T-cell (primary cell): Measurements from ENCODE around the gene ZNF433. TPM values are rescaled to one million over a fixed set of nuclear protein-coding genes. Genes with fewer than 3 reads are reported as not detected.

Experiments
- ATAC-seq, 4 experiments: fragments of 200-7000 bp in 3 of 4; fragments of 150-1000 bp in 1 of 4; cut with Tn5 transposase; replicated peaks in 1 of 4; 1 replicate in 3 of 4; 2 replicates in 1 of 4; pipeline ENCODE4 v1.10.0; 2021; ENCODE audit warnings: moderate library complexity in 3 of 4, mild to moderate bottlenecking in 2 of 4, moderate number of reproducible peaks in 1 of 4
- CTCF ChIA-PET, 2 donors: fragments of 300-600 bp; sonication (Branson Sonifier 250); formaldehyde crosslinking; loops; one replicate each; lab custom pipeline; 2022; ENCODE audit warnings: antibody characterized with exemption in 2 of 2; lab: Charles Lee
- POLR2A ChIA-PET, 2 donors: fragments of 300-600 bp; sonication (Branson Sonifier 250); formaldehyde crosslinking; loops; one replicate each; lab custom pipeline; 2022; ENCODE audit warnings: antibody characterized with exemption in 2 of 2; lab: Charles Lee
- DNase-seq, 35 experiments: peaks; one replicate each; pipeline versions ENCODE4 v3.0.0 to v3.0.0-alpha.2; 2013 to 2023
- H3K27ac ChIP-seq: one replicate; pipeline ENCODE4 v1.5.1; 2013; ENCODE audit warnings: low read length
- H3K27me3 ChIP-seq, 2 experiments: replicated peaks in 1 of 2; 1 replicate in 1 of 2; 2 replicates in 1 of 2; pipeline versions ENCODE4 v1.6.1 to v1.7.0; 2013; ENCODE audit warnings: low read length in 1 of 2, mixed read lengths in 1 of 2; ENCODE audit not compliant: control insufficient read depth in 2 of 2, insufficient read depth in 2 of 2; ENCODE audit errors: extremely low read depth in 1 of 2
- H3K36me3 ChIP-seq, 2 donors: 1 replicate in 1 of 2; 2 replicates in 1 of 2; pipeline versions ENCODE4 v1.6.1 to v1.7.0; 2013; ENCODE audit warnings: low read length in 1 of 2; ENCODE audit not compliant: control insufficient read depth in 2 of 2, insufficient read depth in 1 of 2; ENCODE audit errors: extremely low read depth in 1 of 2
- H3K4me1 ChIP-seq, 2 experiments: 1 replicate in 1 of 2; 2 replicates in 1 of 2; pipeline versions ENCODE4 v1.6.1 to v1.7.0; 2013; ENCODE audit warnings: low read length in 2 of 2, mixed read lengths in 1 of 2; ENCODE audit not compliant: insufficient read depth in 2 of 2, control insufficient read depth in 1 of 2; ENCODE audit errors: extremely low read depth in 1 of 2
- H3K4me3 ChIP-seq, 2 donors: 1 replicate in 1 of 2; 2 replicates in 1 of 2; pipeline versions ENCODE4 v1.5.1 to v1.7.0; 2013; ENCODE audit warnings: mild to moderate bottlenecking in 2 of 2, low read length in 1 of 2, moderate library complexity in 1 of 2; ENCODE audit not compliant: control insufficient read depth in 1 of 2; ENCODE audit errors: extremely low read depth in 1 of 2
- H3K9me3 ChIP-seq: 2 replicates; pipeline ENCODE4 v1.7.0; 2013
- H3K27ac Mint-ChIP-seq, 2 donors: one replicate each; pipeline ENCODE4 v1.8.0; 2020 to 2021; ENCODE audit warnings: mild to moderate bottlenecking in 2 of 2, mixed read lengths in 2 of 2
- H3K27me3 Mint-ChIP-seq, 2 donors: one replicate each; pipeline ENCODE4 v1.8.0; 2021 to 2022; ENCODE audit warnings: mixed read lengths in 2 of 2
- H3K36me3 Mint-ChIP-seq: one replicate; pipeline ENCODE4 v1.8.0; 2021; ENCODE audit warnings: mixed read lengths
- H3K4me1 Mint-ChIP-seq, 3 donors: one replicate each; pipeline ENCODE4 v1.8.0; 2020 to 2022; ENCODE audit warnings: mixed read lengths in 3 of 3, mild to moderate bottlenecking in 1 of 3
- H3K4me3 Mint-ChIP-seq, 3 donors: one replicate each; pipeline ENCODE4 v1.8.0; 2020 to 2022; ENCODE audit warnings: mild to moderate bottlenecking in 3 of 3, mixed read lengths in 3 of 3, moderate library complexity in 3 of 3
- H3K9me3 Mint-ChIP-seq, 3 donors: one replicate each; pipeline ENCODE4 v1.8.0; 2020 to 2022; ENCODE audit warnings: mixed read lengths in 3 of 3
- WGBS: methylation state at CpG from one replicate; pipeline ENCODE4 v1.1.5; 2013; ENCODE audit warnings: missing lambda C conversion rate; ENCODE audit not compliant: insufficient coverage; 5-methylcytosine and 5-hydroxymethylcytosine counted together
- total RNA-seq, 35 experiments: library from RNA in 6 of 35; stranded (reverse) in 6 of 35; fragments of 120-200 nt in 1 of 35; gene quantifications; one replicate each; pipeline versions ENCODE4 v1.2.1 to v1.2.4 and lab custom pipeline; 2013 to 2026

The ZNF433 gene
- total RNA-seq, 5 donors from 2014 or later (not counting 1 experiment from before 2014, with no cell fraction given), result 0.41 to 1.9 (median 1.5) TPM

DNA sequence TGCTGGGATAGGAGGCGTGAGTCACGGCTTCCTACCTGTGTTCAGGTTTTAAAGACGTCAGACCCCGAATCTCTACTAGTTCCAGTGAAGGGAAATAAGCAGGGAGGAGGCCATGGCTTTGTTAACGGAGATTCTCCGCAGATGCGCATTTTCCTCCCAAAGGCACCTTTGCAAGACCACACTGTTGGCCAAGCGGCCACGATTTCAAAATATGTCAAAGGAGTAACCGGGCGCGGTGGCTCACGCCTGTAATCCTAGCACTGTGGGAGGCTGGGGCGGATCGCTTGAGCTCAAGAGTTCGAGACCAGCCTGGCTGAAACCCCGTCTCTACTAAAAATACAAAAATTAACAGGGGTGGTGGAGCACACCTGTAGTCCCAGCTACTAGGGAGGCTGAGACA is 48.7 kb downstream of the ZNF433 start:
- Histone ChIP-seq H3K27me3 (no peaks in the 10 kb centered on the region), H3K27ac (no peak overlapping the region), H3K9me3 (peaks cover 3% of the 10 kb centered on the region), H3K4me3 (no peak overlapping the region), H3K4me1 (peaks cover 6 to 21% of the 10 kb centered on the region in 2 experiments), H3K36me3 (no peaks in the 10 kb centered on the region)
- H3K4me1 Mint-ChIP-seq, result peaks cover 21 to 29% (median 26%) of the 10 kb centered on the region in 3 donors
- POLR2A ChIA-PET, result no interaction called here
- H3K27ac Mint-ChIP-seq, result peak overlapping the region in 1 of 2 donors; percentile 94
- DNase-seq (no peak), ATAC-seq (no peak)
- H3K36me3 Mint-ChIP-seq, result peaks cover 4% of the 10 kb centered on the region
- no peaks in the 10 kb centered on the region for H3K27me3 Mint-ChIP-seq
- H3K9me3 Mint-ChIP-seq, result peaks cover 0 to 5% (median 4%) of the 10 kb centered on the region in 3 donors
- CTCF ChIA-PET, result interaction anchor here (0.7 to 5.7 kb wide), 5 partner anchors 23 to 458 kb away, joined by 3 to 70 read pairs (median 7); partner anchors contain the start of genes ZNF69 (in 1 of the 2) and ZNF700 (in 1 of the 2)
- H3K4me3 Mint-ChIP-seq, result peak overlapping the region; percentile 17 to 97 (median 93)
- 97% methylated on average over 4 of the region's 17 CpGs for WGBS

DNA sequence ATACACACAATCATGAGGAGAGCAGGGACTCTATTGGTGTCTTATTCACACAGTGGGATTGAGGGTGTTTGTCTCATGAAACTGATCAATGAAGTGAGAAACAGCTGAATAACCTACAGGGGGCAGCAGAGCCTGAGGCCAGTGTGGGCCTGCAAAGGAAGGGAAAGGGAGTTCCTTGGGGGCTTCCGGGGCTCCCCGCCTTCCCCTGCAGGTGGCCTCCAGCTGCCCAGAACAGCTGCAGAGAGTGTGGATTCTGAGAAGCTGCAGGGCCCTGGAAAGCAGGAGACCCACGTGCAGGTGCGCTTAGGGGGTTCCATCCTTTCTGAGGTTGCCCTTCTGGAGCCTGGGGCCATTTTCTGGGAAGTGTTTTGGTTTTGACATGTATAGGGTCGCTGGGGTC is 50.5 kb downstream of the ZNF433 start:
- POLR2A ChIA-PET, result no interaction called here
- H3K4me3 ChIP-seq, result no peak overlapping the region
- no peaks in the 10 kb centered on the region for H3K27me3 ChIP-seq
- peaks cover 2 to 17% of the 10 kb centered on the region in 2 experiments for H3K4me1 ChIP-seq
- H3K36me3 ChIP-seq, result no peaks in the 10 kb centered on the region
- peaks cover 4% of the 10 kb centered on the region for H3K36me3 Mint-ChIP-seq
- CTCF ChIA-PET, result interaction anchor here in 1 of 2 donors (0.7 to 0.9 kb wide), 2 partner anchors 51 to 107 kb away, joined by 3 to 5 read pairs; no protein-coding TSS in a partner anchor
- H3K27ac Mint-ChIP-seq, result no peak overlapping the region
- 45% methylated on average over 4 of the region's 5 CpGs for WGBS
- no peaks in the 10 kb centered on the region for H3K27me3 Mint-ChIP-seq
- H3K27ac ChIP-seq, result no peak overlapping the region
- DNase-seq (peak in 1 of 35 experiments; percentile 31), ATAC-seq (no peak)
- peaks cover 10 to 16% (median 12%) of the 10 kb centered on the region in 3 donors for H3K4me1 Mint-ChIP-seq
- peaks cover 10% of the 10 kb centered on the region for H3K9me3 ChIP-seq
- H3K9me3 Mint-ChIP-seq, result peaks cover 0 to 9% (median 6%) of the 10 kb centered on the region in 3 donors
- H3K4me3 Mint-ChIP-seq, result no peak overlapping the region

DNA sequence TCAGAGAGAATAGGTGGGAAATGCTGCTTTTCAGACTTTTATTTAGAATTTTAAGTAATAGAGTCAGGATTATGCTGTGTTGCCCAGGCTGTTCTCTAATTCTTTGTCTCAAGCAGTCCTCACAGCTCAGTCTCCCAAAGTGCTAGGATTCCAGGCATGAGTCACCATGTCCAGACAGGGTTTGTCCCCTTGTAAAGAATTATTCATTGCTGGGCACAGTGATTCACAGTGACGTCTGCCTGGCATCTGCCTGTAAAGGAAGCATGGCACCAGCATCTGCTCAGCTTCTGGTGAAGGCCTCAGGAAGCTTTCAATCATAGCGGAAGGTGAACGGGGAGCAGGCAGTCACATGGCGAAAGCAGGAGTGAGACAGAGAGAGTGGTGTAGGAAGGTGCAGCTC is 53.0 kb downstream of the ZNF433 start:
- ChIA-PET POLR2A (no interaction called here), CTCF (no interaction called here)
- Mint-ChIP-seq H3K9me3 (peaks cover 7 to 31% (median 29%) of the 10 kb centered on the region in 3 donors), H3K27me3 (no peaks in the 10 kb centered on the region), H3K4me1 (peaks cover 0 to 4% (median 3%) of the 10 kb centered on the region in 3 donors), H3K36me3 (peaks cover 29% of the 10 kb centered on the region), H3K4me3 (no peak overlapping the region), H3K27ac (no peak overlapping the region)
- ATAC-seq (no peak), DNase-seq (no peak)
- whole genome bisulfite sequencing, result 50% methylated on average over 1 of the region's 4 CpGs
- Histone ChIP-seq H3K9me3 (peaks cover 17% of the 10 kb centered on the region), H3K27me3 (no peaks in the 10 kb centered on the region), H3K27ac (no peak overlapping the region), H3K4me3 (no peak overlapping the region), H3K36me3 (peaks cover 0 to 14% of the 10 kb centered on the region in 2 donors), H3K4me1 (peaks cover 0 to 5% of the 10 kb centered on the region in 2 experiments)

DNA sequence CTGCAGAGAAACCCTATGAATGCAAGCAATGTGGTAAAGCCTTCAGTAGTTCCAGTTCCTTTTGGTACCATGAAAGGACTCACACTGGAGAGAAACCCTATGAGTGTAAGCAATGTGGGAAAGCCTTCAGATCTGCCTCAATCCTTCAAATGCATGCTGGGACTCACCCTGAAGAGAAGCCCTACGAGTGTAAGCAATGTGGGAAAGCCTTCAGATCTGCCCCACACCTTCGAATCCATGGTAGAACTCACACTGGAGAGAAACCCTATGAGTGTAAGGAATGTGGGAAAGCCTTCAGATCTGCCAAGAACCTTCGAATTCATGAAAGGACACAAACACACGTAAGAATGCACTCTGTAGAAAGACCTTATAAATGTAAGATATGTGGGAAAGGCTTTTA is 56.0 kb downstream of the ZNF433 start:
- Mint-ChIP-seq H3K4me3 (no peak overlapping the region), H3K36me3 (peaks cover 45% of the 10 kb centered on the region), H3K9me3 (peaks cover 7 to 48% (median 43%) of the 10 kb centered on the region in 3 donors), H3K27me3 (no peaks in the 10 kb centered on the region), H3K4me1 (no peaks in the 10 kb centered on the region), H3K27ac (no peak overlapping the region)
- no peaks in the 10 kb centered on the region for H3K4me1 ChIP-seq
- ChIA-PET CTCF (no interaction called here), POLR2A (no interaction called here)
- H3K27ac ChIP-seq, result no peak overlapping the region
- H3K36me3 ChIP-seq, result peaks cover 0 to 20% of the 10 kb centered on the region in 2 donors
- no CpG with 5 or more reads among the region's 4 CpGs for WGBS
- no peak overlapping the region for H3K4me3 ChIP-seq
- DNase-seq (no peak), ATAC-seq (no peak)
- H3K9me3 ChIP-seq, result peaks cover 17% of the 10 kb centered on the region
- no peaks in the 10 kb centered on the region for H3K27me3 ChIP-seq

DNA sequence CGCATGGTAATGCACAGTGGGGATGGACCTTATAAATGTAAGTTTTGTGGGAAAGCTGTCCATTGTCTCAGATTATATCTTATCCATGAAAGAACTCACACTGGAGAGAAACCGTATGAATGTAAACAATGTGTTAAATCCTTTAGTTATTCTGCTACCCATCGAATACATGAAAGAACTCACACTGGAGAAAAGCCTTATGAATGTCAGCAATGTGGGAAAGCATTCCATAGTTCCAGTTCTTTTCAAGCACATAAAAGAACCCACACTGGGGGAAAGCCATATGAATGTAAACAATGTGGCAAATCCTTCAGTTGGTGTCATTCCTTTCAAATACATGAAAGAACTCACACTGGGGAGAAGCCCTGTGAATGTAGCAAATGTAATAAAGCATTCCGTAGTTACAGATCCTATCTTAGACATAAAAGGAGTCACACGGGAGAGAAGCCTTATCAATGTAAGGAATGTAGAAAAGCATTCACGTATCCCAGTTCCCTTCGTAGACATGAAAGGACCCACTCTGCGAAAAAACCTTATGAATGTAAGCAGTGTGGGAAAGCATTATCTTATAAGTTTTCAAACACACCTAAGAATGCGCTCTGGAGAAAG is 56.9 kb downstream of the ZNF433 start:
- H3K4me3 Mint-ChIP-seq, result no peak overlapping the region
- peaks cover 0 to 20% of the 10 kb centered on the region in 2 donors for H3K36me3 ChIP-seq
- H3K36me3 Mint-ChIP-seq, result peaks cover 50% of the 10 kb centered on the region
- H3K4me3 ChIP-seq, result no peak overlapping the region
- no peak overlapping the region for H3K27ac ChIP-seq
- no peaks in the 10 kb centered on the region for H3K27me3 ChIP-seq
- no peaks in the 10 kb centered on the region for H3K4me1 ChIP-seq
- no peaks in the 10 kb centered on the region for H3K4me1 Mint-ChIP-seq
- peaks cover 17% of the 10 kb centered on the region for H3K9me3 ChIP-seq
- POLR2A ChIA-PET, result no interaction called here
- ATAC-seq (no peak), DNase-seq (no peak)
- WGBS, result no CpG with 5 or more reads among the region's 9 CpGs
- H3K27ac Mint-ChIP-seq, result no peak overlapping the region
- CTCF ChIA-PET, result no interaction called here
- H3K27me3 Mint-ChIP-seq, result no peaks in the 10 kb centered on the region
- peaks cover 7 to 48% (median 43%) of the 10 kb centered on the region in 3 donors for H3K9me3 Mint-ChIP-seq

DNA sequence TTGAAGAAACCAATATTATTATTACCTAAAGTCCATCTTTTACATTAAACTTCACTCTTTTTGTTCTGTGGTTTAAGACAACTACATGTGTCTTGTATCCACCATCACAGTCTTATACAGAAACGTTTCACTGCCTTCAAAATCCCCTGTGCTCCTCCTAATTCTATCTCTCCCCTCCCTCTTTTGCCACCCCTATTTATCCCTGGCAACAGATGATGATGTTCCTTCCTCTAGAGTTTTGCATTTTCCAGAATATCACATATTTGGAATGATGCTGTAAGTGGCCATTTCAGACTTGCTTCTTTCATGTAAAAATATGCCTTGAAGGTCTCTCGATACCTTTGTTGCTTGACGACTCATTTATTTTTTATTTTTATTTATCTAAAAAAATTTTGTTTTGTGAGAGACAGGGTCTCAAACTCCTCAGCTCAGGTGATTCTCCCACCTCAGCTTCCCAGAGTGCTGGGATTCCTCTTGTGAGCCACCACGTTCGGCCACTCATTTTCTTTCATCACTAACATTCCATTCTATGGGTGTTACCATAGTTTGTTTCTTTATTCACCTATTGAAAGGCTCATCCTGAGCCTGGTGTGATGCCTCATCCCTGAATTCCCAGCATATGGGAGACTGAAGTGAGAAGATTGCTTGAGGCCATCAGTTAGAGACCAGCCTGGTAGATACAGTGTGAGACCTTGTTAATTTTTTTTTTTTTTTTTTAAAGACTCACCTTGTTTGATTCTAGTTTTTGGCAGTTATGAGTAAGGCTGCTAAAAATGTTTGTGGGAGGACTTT is 62.3 kb downstream of the ZNF433 start:
- Mint-ChIP-seq H3K4me1 (no peaks in the 10 kb centered on the region), H3K9me3 (peaks cover under 1 to 24% (median 23%) of the 10 kb centered on the region in 3 donors), H3K27ac (no peak overlapping the region), H3K4me3 (no peak overlapping the region), H3K36me3 (peaks cover 47% of the 10 kb centered on the region), H3K27me3 (no peaks in the 10 kb centered on the region)
- Histone ChIP-seq H3K4me3 (no peak overlapping the region), H3K9me3 (peaks cover 1% of the 10 kb centered on the region), H3K27me3 (no peaks in the 10 kb centered on the region), H3K36me3 (peaks cover 0 to 15% of the 10 kb centered on the region in 2 donors), H3K4me1 (no peaks in the 10 kb centered on the region), H3K27ac (no peak overlapping the region)
- ChIA-PET POLR2A (no interaction called here), CTCF (no interaction called here)
- WGBS, result 60% methylated on average over 1 of the region's 5 CpGs
- ATAC-seq (no peak), DNase-seq (no peak)
